Amygdala (tissue), 56 donors: ENCODE results near the gene PTPN21.
A peak's percentile ranks its signal among the peaks of the same experiment; 100 is the strongest.

Experiments used
- DNase-seq, 56 donors: peaks; one replicate each; lab custom pipeline; 2025; lab: John Stamatoyannopoulos, UW

PTPN21 gene

DNA sequence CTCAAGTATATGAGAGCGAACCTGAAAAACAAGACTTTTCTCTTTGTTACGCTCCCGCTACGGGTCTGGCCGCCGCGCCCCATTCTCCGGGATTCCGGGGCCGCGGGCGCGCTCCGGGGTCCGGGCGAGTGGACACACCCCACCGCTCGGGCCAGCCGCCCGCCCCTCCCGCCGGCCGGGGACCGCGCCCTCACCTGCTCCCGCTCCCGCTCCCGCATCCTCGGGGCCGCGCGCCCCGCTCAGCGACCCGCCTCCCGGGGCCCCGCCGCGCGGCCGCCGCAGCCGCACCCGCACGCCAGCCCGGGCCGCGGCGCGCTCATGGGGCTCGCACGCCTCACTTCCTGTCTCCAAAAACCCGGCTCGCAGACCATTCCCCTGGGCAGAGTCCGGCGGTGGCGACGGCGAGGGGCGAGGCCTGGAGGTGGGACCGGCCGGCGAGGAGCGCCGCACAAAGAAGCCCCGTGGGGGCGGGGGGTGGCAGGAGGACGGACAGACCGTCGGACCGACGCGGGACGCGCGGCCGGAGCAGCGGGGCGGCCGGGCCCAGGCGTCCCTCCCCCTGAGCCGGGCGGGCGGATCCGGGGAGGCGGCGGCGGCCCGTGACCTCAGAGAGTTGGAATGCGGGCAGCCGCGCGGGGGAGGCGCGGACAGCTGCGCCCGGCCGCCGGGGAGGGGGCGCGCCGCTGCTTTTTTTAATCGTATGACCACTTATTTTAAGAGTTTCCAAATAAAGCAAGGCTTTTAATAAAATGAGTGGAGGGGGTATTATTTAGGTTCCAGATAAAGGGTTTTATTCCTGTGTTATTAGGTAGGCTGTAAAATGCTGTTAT is at the start of gene PTPN21:
Gene PTPN21 (minus strand): TSS at position 551 of the 830 bp plus-strand sequence. CDS start 4,590 bp downstream, outside the sequence.
- peak in 44 of 56 donors; percentile 4 to 81 (median 35) for DNase-seq

DNA sequence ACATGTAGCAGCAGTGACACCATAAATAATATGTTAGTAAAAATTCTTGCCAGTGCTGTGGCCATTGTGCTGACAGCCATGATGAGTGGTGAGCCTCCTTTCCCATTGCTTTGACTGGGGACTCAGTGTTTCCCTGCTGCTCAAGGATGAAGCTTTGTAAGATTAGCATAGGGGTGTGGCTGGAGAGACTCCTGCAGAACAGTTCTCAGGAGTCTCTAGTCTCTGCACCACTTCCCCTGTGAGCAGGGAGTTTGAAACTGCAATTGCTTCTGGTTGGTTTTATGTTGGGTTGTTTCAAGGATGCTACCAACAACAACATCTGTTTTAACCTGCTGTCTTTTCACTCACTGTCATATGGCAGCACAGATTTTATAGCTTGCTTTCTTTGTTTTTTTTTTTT is 49.4 kb upstream of the PTPN21 start:
- DNase-seq = no peak

DNA sequence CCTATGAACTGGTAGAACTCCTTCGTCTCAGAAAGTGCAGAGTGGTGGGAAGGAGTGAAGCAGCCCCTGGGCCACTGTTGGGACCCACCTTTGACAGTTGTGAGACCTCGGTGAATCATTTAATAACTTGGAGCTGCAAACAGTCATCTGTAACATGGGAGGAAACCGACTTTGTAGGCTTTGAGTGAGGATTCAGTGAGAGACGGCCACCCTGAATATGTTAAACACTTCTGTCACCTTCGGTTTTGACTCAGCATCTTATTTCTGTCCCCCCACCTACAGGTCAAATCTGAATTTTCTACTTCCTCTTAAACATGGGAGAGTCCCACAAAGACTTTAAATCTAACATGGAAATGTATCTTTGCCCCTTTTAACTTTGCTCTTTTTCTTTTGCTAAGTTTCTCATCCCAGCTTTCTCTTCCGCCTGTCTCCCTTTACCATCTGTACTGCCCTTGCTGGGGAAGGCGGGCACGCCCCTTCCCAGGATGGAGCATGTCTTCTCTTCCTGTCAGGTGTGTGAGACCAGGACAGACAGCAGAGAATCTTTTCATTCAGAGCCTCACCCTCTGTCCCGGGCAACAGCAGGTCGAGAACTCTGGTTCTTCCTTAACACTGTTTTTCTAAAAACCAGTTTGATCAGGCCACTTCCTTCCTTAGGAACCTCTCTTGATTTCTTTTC is 45.1 kb upstream of the PTPN21 start:
- DNase-seq = no peak

DNA sequence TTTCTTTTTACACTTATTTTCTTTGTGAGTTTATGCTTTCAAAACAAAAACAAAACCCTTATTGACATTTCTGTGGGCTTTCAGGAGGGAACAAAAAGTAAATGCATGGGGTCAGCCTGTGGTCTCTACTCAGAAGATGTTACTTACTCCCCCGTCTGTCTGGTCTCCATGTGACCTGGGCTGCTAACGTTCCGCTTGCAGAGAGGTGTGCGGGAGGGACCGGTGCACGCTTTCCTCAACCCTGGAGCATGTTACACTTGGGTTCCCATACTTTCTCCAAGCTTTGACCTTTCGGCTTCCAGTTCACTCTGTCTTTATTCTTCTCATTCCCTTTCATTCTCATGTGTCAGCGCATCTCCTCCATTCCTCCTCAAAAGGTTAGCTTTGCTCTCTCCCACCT is 44.5 kb upstream of the PTPN21 start:
- DNase-seq = no peak

DNA sequence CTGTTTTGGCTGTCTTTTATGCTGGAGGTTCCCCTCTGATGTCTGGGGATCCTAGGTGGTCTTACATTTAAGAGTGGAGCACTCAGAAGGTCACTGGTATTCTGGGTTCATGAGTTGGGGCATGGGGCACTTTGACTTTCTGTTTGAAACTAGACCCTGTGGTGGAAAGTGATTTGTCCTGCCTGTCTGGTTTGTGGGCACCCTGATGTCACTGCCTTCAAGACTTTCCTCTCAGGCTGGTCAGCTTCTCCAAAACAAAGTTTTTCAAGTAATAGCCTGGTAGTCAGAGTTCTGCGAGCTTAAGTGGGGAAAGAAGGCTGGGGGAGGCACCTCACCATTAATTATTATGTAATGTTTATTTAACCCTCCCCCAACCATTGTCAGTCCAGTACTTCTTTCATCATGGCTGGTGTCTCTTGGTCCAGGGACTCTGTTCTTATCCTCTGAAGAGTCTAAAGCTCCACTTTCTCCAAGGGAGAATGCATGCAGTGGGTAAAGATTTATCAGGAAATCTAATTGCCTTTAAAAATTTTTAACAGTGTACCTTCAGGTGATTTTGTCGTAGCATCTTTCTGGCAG is 43.4 kb upstream of the PTPN21 start:
- no peak for DNase-seq

DNA sequence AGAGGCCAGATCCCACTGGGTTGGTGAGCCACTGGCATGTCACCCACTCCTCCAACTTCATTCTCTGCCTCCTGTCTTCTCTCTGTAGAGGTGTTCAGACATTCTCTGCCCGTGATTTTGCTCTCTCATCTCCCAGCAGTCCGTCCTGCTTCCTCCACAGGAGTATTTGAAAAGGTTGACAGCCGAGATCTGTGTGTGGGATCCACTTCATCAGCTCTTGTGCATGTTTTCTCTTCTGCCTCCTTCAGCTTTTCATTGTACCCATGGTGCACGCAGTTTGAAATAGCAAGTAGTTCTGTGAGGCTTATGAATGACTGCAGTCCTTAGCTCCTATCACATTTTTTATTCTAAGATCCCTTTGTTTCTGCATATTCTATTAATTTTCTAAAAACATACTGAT is 42.8 kb upstream of the PTPN21 start:
- peak in 3 of 56 donors; percentile 7 to 26 (median 23) for DNase-seq

DNA sequence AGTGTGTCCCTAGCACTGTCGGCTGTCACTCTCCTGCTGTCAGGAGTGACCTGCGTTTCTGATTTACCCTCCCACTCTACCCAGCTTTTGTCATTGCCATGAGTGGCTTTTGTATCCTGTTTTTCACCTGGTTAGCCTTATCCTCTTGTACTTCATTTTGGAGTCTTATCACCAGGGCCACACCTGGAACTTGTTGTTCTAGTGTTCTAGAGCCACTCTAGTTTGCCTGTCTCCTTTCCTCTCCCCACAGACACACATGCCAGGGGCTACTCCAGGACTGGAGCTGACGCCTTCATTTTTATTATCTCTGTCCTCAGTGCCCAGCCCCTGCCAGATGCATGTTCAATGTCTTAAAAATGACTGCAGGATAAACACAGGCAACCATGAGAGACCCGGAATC is 42.2 kb upstream of the PTPN21 start:
- no peak for DNase-seq

DNA sequence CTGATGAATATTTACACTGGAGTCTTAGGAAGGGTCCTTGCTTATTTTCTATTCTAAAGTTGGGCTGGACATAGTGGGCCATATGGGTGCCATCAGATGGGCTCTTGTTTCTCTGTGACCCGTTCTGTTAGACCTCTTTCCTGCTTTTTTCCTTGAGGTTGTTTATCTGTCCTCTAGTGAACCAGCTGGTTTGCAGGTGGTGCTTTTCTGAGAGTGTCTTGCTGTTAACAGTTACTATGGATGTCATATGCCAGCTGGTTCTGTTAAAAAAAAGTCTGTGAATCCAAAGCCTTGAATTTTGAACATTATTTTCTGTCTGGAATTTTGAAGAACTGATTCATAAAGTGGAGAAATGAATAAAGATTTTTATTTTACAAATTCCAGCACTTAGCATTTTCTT is 37.2 kb upstream of the PTPN21 start:
- no peak for DNase-seq

DNA sequence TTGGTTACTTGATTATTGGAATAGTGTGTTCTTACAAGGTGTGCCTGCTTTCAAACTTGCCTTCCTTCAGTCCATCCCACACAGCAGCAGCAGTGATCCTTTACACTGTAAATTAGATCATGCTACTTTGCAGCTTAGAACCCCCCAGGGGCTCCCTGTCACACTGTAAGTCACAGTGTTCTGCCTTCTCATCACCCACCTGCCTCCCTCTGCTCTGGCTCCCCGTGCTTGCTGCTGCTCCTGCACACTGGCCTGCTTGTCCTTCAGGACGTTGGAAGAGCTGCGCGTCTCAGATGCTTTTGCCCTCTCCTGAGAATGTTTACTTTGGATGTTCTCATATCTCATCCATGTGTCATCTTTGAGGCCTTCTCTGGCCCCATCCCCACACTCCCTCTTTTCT is 35.4 kb upstream of the PTPN21 start:
- DNase-seq = no peak

DNA sequence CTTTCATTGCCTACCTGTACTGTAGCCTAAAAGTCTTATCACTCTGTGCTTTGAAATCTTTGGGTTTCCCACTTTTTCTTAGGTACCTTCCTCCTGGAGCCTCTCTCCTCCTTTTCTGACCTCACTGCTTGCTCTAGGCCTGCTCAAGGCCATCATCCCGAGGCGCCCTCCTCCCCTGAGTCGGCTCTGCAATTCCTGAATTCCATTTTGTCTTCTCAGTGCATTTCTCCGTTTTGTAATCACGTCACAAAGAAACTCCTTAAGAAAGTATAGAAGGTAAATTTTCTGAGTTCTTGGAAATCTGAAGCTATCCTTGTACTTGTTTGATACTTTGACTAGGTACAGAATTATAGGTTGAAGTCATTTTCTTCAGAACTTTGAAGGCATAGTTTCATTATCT is 33.3 kb upstream of the PTPN21 start:
- DNase-seq = no peak

DNA sequence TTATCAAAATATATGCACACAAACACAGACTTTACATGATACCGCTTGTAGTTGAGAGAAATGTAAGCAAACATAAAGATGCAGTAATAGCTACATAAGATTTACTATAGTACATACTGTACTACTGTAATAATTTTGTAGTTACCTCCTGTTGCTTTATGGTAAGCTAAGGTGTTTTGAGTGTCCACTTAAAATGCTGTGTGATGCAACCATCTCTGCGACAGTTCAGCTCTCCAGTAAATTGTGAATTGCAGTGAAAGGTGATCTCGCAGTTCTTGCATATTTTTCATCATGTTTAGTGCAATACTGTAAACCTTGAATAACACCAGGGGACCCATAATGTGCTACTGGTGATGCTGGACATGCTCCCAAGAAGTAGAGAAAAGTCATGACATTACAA is 29.6 kb upstream of the PTPN21 start:
- DNase-seq = no peak

DNA sequence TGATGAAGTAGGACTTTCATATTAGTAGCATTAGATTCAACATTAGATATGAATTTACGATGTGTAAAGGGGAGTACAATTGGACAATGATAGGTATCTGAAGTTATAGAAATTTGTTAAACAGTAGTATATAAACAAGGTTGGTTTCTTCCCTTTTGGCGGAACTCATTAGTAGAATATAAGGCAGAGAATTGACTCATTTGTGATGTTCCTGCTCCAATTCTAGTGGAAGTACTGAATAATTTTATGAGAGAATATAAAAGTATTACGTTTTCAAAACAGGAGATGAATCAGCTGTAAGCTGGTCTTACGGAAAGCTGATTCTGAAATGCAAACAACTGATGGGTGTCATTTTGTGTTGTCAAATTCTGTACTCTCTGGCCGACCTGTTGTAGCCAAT is 21.4 kb upstream of the PTPN21 start:
- no peak for DNase-seq

DNA sequence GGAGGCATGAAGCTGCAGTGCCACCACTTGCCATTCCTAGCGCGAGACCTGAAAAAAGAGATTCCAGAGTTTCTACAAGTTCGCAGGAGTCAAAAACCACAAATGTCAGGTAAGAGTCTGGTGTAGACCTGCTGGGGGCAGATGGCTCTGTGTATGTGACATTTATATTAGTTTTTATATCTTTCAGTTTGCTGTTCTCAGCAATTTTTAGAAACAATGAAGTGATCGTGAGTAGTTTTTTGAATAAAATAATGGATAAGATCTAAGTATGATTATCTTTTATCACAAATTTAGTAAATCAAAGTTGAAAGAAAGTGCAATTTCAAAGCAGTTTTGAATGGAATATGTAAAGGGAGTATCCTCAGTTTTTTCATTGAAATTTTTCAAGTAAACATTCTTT is 17.3 kb upstream of the PTPN21 start:
- DNase-seq = no peak

DNA sequence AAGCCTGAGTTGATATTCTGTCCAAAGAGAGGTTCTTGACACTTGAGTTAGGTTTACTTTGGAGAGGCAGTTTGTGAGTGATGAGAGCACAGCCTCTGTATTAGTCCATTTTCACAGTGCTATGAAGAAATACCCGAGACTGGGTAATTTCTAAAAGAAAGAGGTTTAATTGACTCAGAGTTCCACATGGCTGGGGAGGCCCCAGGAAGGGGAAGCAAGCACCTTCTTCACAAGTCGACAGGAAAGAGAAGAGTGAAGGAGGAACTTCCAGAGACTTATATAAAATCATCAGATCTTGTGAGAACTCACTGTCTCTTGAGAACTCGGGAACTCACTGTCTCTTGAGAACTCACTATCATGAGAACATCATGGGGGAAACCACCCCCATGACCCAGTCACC is 13.4 kb upstream of the PTPN21 start:
- no peak for DNase-seq

DNA sequence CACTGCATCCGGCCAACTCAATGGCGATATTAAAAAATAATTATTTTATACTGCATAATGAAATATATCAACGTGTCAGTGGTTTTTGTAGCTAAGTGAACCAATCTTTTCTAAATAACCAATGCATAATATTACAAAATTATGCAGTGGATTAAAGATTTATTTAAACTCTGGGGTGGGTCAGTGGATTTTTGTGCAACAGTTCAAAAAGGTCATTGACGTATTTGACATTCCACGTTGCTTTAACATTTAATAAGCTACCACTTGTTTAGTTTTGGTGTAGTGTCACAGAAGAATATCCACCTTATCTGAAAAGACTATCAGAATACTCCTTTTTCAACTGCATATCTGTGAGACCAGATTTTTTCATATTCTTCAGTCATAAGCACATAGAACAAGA is 10.6 kb upstream of the PTPN21 start:
- no peak for DNase-seq

DNA sequence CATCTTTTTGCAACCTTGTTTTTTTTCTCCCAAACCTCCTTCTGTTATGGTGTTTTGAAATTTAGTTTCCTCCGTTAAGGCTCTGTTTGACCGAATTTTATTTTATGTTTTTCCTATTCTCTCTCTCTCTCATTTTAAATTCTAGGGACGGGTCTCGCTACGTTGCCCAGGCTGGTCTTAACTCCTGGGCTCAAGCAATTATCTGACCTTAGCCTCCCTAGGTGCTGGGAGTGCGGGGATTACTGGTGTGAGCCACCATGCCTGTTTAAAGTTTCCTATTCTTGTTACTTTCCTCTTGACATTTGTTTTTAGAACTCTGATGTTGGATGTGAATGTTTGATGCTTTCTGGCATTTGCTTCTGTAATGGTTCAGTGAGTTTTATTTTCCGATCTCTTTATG is 9.0 kb upstream of the PTPN21 start:
- no peak for DNase-seq

DNA sequence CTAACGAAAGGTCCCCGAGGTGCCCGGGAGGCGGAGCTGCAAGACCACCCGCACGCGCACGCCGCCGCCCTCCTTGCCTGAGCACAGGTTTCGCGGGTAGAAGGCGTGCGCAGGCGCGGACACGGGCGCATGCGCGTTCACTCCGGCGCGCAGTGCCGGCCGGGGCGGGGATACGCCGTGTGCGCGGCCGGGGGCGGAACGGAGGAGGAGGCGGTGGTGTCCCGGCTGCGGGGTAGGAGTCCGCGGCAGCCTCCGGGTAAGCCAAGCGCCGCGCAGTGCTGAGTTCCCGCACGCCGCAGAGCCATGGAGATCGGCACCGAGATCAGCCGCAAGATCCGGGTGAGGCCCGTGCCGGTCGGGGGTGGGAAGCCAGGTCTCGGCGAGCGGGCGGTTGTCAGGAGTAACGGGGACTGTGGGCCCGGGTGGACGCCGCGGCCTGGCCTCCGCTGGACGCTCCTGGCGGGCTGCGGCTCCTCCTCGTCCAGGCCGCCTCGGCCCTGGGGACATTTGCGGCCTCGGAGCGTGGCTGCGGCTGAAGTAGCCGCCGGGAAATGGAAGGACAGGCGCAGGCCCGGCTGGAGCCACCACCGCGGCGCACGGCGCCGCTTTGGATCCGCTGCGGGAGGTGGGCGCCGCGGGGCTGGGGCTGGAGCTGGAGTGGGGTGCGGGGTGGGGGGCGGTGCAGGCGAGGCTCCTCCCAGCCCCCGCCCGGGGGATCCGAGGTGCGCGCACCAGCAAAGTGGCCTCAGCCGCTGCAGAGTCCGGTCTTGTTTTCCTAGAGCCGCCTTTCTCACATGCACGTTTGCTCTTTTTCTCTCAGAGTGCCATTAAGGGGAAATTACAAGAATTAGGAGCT is 8.3 kb upstream of the PTPN21 start, which contains the start of gene ZC3H14:
Gene ZC3H14 (plus strand): TSS at position 207 of the 856 bp plus-strand sequence. CDS start 97 bp downstream, at position 304.
- peak in 55 of 56 donors; percentile 17 to 89 (median 76) for DNase-seq

DNA sequence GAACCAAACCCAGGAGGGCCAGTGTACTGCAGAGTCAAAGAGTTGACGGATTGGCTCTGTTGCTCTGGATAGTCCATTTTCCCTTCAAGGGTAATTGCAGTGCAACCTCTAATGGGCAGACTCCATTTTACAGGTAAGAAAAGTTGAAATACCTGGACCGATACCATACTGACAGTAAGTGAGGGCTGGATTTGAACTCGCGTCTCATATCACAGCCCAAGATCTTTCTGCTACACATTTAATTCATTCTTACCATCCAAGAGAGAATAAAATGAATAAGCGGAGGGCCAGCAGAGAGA is 7.7 kb upstream of the PTPN21 start:
- DNase-seq = peak in 1 of 56 donors; percentile 33

DNA sequence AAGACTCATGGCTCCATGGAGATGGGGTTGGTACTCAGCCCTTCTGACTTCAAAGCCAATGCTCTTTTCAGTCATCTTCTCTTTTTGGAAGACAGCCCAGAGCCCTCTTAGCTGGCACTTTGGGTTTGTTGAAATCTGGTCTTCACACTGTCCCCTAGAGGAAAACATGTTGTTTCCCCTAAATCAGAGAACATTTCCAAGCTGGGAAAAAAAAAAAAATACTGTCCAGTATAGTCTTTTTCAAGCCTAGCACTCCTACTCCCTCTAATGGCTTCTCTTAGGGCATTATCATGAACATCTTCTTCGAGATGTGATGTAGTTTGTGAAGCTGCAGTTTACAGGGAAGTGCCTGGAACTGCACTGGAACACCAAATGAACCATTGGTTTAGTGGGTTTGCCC is 5.0 kb upstream of the PTPN21 start:
- DNase-seq = no peak

DNA sequence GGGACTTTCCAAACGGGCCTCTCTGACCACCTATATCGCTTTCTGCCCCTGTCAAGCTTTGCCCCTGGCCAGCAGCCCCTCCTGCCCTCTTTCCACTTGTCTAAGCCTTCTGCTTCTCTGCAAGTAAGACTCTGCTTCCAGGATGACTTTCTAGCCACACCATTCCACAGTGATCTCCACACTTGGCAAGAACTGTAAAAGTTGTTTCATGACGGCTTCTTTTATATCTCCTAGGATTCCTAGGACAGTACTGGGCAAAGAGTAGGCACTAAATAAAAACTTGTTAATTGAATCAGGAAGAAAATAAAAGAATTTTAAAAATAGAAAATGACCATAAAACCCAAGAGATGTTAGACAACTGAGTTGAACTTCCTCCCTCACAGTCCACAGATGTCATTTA is 1.8 kb upstream of the PTPN21 start:
- no peak for DNase-seq
